SW480 (cell line): Measurements from ENCODE around the gene KDM3B.
"Not testable (repeated sequence)": the region's sequence is repeated elsewhere in the genome, so short reads cannot be mapped to it uniquely, and the experiment has no call there.

Experiments
- DNase-seq: peaks from one replicate; pipeline ENCODE4 v3.0.0-alpha.2; 2016; ENCODE audit warnings: low spot score

KDM3B gene

GRCh38 chr5:138352071-138352721 lies at the start of gene KDM3B:
Gene KDM3B (plus strand): TSS chr5:138352685. CDS start chr5:138352796, 111 bp downstream.
- peak; percentile 86 for DNase-seq

GRCh38 chr5:138303372-138303771 lies 49.1 kb upstream of the KDM3B start:
- no peak for DNase-seq

- DNase-seq, result no peak
Measured at GRCh38 chr5:138305797-138306196, 46.7 kb upstream of the KDM3B start.

- DNase-seq, result no peak
Measured at GRCh38 chr5:138315751-138316278, 36.7 kb upstream of the KDM3B start.

GRCh38 chr5:138316355-138316754 lies 36.1 kb upstream of the KDM3B start:
- no peak for DNase-seq

- DNase-seq, result not testable (repeated sequence)
Measured at GRCh38 chr5:138318211-138318610, 34.3 kb upstream of the KDM3B start.

- peak; percentile 51 for DNase-seq
Measured at GRCh38 chr5:138330813-138331448, 21.6 kb upstream of the KDM3B start.

GRCh38 chr5:138331449-138332368 lies 20.8 kb upstream of the KDM3B start, which contains the start of gene CDC25C:
Gene CDC25C (minus strand): TSS chr5:138331804. CDS start chr5:138331180, 624 bp downstream.
- peak; percentile 100 for DNase-seq

- peak; percentile 40 for DNase-seq
Measured at GRCh38 chr5:138334867-138335447, 17.5 kb upstream of the KDM3B start.

GRCh38 chr5:138336952-138337684 lies 15.4 kb upstream of the KDM3B start:
- peak; percentile 76 for DNase-seq

GRCh38 chr5:138337685-138338410 lies 14.6 kb upstream of the KDM3B start, which contains the start of gene FAM53C:
Gene FAM53C (plus strand): TSS chr5:138338266. CDS start chr5:138341336, 3,070 bp downstream.
- peak; percentile 90 for DNase-seq

GRCh38 chr5:138338411-138339090 lies 13.9 kb upstream of the KDM3B start:
- no peak for DNase-seq

GRCh38 chr5:138339091-138339456 lies 13.4 kb upstream of the KDM3B start:
- no peak for DNase-seq

- DNase-seq, result no peak
Measured at GRCh38 chr5:138339464-138339863, 13.0 kb upstream of the KDM3B start.

GRCh38 chr5:138340008-138340407 lies 12.5 kb upstream of the KDM3B start:
- no peak for DNase-seq

GRCh38 chr5:138344887-138345622 lies 7.4 kb upstream of the KDM3B start:
- no peak for DNase-seq

GRCh38 chr5:138346889-138347288 lies 5.6 kb upstream of the KDM3B start:
- DNase-seq, result no peak

- DNase-seq, result no peak
Measured at GRCh38 chr5:138349852-138350562, 2.5 kb upstream of the KDM3B start.

GRCh38 chr5:138350563-138350890 lies 2.0 kb upstream of the KDM3B start:
- DNase-seq, result no peak
